Measurements from ENCODE around the gene BOD1. TPM values are rescaled to one million over a fixed set of nuclear protein-coding genes. Genes with fewer than 3 reads are reported as not detected.
A peak's percentile ranks its signal among the peaks of the same experiment; 100 is the strongest.

Gene BOD1
- total and polyA plus RNA-seq, 9 of the 15 experiments (the other 6 are each of a cell fraction or from before 2014, with no cell fraction given) = 10.1 to 31.6 (median 22.6) TPM

DNA sequence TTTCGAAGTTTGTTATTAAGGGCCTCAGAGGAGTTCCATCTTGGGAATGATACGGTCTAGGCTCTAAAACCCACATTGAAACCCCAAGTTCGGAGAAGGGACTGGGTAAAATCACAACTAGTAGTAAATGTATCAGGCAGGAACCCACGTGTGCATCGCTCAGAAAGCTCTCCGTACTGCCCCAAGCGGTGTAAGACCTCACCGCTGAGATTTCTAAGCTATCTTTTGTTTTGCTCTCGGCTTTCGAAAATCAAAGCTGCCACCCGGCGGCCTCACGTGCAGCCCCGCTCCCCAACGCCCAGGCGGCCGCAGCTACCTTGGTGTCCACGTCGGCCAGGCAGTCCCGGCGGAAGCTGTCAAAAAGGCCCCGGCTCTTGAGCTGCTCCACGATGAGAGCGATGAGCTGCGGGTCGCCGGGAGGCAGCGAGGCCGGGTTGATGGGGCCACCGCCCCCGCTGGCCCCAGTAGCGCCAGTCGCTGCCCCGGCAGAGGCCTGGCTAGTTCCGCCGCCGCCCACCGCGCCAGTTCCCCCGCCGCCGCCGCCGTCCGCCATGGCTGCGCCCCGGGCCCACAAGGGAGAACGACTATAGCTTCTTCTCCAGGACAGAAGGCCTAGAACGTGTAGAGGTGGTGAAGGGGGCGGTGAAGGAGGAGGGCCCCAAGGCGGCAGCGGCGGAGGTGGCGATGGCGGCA is 420 bp downstream of the BOD1 start (continued):
- TF ChIP-seq HMG20A (CRISPR knock-in tag; conservative IDR thresholded peaks at IDR 0.05) = no peak
- no peak for TF ChIP-seq COPS2 (conservative IDR thresholded peaks at IDR 0.05)
- 0 out of 2 replicates have a peak, but pooled peaks have one; percentile 20 for TF ChIP-seq JUND (IDR thresholded peaks at IDR 0.05; ENCODE audit: borderline replicate concordance, low read depth, low read length)
- TF ChIP-seq JUND (tag; IDR thresholded peaks at IDR 0.05; ENCODE audit: borderline replicate concordance, low read depth, low read length) = no peak
- TF ChIP-seq, protein P1, sequence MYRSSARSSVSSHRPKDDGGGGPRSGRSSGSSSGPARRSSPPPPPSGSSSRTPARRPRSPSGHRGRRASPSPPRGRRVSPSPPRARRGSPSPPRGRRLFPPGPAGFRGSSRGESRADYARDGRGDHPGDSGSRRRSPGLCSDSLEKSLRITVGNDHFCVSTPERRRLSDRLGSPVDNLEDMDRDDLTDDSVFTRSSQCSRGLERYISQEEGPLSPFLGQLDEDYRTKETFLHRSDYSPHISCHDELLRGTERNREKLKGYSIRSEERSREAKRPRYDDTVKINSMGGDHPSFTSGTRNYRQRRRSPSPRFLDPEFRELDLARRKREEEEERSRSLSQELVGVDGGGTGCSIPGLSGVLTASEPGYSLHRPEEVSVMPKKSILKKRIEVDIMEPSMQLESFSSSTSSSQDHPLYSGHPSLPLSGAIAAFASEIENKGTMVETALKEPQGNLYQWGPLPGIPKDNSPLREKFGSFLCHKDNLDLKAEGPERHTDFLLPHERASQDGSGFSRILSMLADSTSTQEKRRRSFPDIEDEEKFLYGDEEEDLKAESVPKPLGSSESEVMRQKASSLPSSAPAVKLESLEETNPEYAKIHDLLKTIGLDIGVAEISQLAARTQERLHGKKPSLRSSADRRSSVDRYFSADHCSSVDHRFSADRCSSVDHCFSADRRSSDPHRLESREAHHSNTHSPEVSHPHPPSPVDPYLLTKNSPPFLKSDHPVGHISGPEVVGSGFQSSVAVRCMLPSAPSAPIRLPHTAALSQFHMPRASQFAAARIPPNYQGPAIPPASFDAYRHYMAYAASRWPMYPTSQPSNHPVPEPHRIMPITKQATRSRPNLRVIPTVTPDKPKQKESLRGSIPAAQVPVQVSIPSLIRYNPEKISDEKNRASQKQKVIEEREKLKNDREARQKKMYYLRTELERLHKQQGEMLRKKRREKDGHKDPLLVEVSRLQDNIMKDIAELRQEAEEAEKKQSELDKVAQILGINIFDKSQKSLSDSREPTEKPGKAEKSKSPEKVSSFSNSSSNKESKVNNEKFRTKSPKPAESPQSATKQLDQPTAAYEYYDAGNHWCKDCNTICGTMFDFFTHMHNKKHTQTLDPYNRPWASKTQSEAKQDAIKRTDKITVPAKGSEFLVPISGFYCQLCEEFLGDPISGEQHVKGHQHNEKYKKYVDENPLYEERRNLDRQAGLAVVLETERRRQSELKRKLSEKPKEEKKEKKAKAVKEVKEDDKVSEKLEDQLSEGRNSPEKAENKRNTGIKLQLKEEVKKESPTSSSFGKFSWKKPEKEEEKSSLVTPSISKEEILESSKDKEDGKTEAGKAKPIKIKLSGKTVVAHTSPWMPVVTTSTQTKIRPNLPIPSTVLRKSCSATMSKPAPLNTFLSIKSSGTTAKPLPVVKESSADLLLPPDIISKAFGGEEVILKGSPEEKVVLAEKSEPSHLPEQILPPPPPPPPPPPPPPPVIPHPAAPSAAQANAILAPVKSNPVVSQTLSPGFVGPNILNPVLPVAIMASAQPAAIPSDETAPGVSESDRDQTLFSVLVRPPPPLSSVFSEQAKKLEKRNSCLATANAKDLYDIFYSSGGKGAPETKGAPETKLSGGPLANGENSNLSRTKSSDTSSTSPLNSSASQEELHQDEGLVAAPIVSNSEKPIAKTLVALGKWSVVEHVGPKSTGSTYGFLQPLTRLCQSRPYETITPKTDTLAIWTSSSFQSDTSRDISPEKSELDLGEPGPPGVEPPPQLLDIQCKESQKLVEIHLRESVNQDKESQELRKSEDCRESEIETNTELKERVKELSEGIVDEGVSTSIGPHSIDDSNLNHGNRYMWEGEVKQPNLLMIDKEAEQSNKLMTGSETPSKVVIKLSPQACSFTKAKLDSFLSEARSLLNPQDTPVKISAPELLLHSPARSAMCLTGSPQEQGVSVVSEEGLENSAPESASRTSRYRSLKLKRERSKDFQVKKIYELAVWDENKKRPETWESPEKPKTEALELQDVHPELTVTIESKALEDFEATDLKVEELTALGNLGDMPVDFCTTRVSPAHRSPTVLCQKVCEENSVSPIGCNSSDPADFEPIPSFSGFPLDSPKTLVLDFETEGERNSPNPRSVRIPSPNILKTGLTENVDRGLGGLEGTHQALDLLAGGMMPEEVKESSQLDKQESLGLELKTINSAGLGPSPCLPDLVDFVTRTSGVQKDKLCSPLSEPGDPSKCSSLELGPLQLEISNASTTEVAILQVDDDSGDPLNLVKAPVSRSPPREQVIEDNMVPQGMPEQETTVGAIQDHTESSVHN (IDR thresholded peaks at IDR 0.05; ENCODE audit: borderline replicate concordance in 1 of 2, low read depth in 1 of 2) = no peak
- TF ChIP-seq KAT2B (IDR thresholded peaks at IDR 0.05; ENCODE audit: low read depth, low read length) = no peak
- TF ChIP-seq ZNF184 (CRISPR knock-in tag; IDR thresholded peaks at IDR 0.05) = no peak
- TF ChIP-seq, protein P2, sequence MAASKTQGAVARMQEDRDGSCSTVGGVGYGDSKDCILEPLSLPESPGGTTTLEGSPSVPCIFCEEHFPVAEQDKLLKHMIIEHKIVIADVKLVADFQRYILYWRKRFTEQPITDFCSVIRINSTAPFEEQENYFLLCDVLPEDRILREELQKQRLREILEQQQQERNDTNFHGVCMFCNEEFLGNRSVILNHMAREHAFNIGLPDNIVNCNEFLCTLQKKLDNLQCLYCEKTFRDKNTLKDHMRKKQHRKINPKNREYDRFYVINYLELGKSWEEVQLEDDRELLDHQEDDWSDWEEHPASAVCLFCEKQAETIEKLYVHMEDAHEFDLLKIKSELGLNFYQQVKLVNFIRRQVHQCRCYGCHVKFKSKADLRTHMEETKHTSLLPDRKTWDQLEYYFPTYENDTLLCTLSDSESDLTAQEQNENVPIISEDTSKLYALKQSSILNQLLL (CRISPR knock-in tag; IDR thresholded peaks at IDR 0.05; ENCODE audit: borderline replicate concordance) = no peak
- TF ChIP-seq ZNF778 (CRISPR knock-in tag; IDR thresholded peaks at IDR 0.05) = no peak
- TF ChIP-seq MTA3 (IDR thresholded peaks at IDR 0.05; ENCODE audit: borderline replicate concordance) = peak; percentile 36; the same call in 1 of the 2 replicates
- no peak for TF ChIP-seq TEAD2 (tag; IDR thresholded peaks at IDR 0.05)
- TF ChIP-seq FOXJ3 (CRISPR knock-in tag; IDR thresholded peaks at IDR 0.05) = no peak
- TF ChIP-seq ZNF444 (CRISPR knock-in tag; IDR thresholded peaks at IDR 0.05) = no peak
- peak; percentile 61 to 99; a peak in 3 of 4 replicates for TF ChIP-seq HDAC1 (IDR thresholded peaks at IDR 0.05)
- TF ChIP-seq, protein P3, sequence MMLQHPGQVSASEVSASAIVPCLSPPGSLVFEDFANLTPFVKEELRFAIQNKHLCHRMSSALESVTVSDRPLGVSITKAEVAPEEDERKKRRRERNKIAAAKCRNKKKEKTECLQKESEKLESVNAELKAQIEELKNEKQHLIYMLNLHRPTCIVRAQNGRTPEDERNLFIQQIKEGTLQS (IDR thresholded peaks at IDR 0.05) = no peak
- TF ChIP-seq, protein P3 (CRISPR knock-in tag; conservative IDR thresholded peaks at IDR 0.05) = no peak
- no peak for TF ChIP-seq ZNF77 (CRISPR knock-in tag; IDR thresholded peaks at IDR 0.05)
- TF ChIP-seq ZNF551 (CRISPR knock-in tag; IDR thresholded peaks at IDR 0.05) = no peak
- no peak for TF ChIP-seq HNRNPH1 (optimal IDR thresholded peaks at IDR 0.05; ENCODE audit: low read depth, low read length)

All from K562 (cell line).